GM12873 (cell line): ENCODE results near the gene ZFYVE28.

ENCODE experiments used
- TF ChIP-seq, protein P1 (sequence below): IDR thresholded peaks from 2 replicates; pipeline ENCODE4 v1.5.1; 2012; ENCODE audit warnings: low read depth, mild to moderate bottlenecking, moderate library complexity, low read length, control low read depth; ENCODE audit not compliant: insufficient read depth; ENCODE audit errors: missing control alignments

Gene ZFYVE28

DNA sequence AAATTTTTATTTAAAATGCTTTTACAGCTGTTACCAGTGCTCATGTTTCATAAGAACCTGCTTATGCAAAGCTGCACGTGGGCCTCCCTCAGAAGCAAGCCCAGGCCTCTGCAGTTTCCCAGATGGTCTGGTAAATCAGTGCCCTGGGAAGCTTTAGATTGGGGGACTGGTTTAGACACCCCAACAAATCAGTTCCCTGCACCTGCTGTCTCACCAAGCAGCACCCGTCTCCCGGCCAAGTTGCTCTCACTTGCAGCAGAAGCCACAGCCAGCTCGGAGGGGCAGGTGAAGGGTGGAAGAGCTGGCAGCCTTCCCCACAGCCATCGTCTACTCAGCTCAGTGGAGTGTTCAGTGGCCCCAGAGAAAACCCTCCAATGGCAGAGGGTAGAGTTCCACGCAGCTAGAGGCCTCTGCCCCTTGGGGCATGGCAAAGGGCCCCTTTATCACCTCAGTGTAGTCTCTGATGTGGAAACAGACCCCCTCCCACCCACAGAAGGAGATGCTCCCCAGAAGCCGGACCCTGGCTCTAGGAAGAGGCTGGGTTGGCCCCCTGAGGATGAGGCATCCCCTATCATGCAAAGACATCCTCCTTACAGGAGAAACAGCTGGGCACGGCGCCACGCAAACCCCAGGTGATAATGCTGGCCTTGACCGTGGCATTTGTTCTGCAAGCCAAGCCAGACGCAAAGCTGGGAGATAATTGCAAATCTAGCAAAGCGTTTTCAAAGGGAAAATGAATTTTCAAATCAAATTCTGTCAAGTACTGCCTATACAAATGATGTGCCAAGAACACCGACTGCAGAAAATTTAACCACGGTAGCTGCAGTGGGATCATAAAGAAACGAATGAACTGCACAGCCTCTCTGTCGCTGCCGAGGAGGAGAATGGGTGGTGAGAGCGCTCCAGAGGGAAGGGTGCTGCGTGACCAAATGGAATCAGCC is 51.9 kb downstream of the ZFYVE28 start:
- TF ChIP-seq, protein P1, sequence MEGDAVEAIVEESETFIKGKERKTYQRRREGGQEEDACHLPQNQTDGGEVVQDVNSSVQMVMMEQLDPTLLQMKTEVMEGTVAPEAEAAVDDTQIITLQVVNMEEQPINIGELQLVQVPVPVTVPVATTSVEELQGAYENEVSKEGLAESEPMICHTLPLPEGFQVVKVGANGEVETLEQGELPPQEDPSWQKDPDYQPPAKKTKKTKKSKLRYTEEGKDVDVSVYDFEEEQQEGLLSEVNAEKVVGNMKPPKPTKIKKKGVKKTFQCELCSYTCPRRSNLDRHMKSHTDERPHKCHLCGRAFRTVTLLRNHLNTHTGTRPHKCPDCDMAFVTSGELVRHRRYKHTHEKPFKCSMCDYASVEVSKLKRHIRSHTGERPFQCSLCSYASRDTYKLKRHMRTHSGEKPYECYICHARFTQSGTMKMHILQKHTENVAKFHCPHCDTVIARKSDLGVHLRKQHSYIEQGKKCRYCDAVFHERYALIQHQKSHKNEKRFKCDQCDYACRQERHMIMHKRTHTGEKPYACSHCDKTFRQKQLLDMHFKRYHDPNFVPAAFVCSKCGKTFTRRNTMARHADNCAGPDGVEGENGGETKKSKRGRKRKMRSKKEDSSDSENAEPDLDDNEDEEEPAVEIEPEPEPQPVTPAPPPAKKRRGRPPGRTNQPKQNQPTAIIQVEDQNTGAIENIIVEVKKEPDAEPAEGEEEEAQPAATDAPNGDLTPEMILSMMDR: no peak

DNA sequence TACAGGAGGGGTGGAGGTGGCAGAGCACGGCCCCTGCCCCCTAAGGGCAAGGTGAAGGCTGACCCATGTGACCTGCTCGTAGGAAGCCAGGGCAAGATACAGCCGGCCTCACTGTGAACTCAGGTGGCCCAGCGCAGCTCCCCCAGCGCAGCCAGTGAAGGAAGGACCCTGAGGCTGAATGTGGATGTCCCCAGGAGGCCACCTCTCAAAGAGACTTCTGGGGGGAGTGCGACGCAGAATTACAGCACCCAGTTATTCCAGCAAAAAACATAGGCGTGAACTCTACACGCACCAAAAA is 52.6 kb downstream of the ZFYVE28 start:
- TF ChIP-seq, protein P1: no peak

DNA sequence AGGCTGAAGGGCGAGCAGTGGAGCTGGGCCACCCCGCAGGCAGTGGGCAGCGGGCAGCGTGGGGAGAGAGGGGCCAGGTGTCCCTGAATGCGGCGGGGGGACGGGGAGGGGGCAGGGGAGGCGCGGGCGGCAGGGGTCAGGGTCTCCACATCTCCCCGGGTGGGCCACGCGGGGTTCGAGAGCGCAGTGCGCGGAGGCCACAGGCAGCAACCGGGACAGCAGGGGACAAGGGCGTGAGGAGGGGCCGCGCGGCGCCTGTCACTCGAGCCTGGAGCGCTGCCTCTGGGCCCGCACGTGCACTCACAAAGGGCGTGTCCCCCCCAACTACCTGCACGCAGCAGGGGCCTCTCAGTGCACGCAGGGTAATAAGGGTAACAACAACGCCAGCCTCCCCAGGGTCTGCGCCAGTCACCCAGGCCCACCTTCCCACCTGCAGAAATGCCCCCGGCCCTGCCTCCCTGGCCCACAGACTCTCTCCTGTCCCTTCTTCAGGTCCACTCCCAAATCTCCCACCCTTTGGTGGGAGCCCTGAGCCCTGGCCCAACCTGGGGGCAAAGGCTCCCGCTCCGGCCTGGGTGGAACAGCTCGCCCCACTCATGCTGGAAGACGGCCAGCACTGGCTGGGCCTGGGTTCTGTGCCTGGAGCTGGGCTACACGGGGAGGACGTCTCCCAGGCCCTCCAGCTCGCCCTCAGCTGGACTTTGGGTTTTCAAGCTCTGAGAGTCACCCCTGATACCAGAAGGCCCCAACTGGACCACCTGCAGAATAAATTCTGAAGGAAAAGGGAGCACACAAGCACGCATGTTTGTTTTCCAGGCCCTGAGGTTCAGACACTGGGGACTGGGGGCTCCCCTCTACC is 53.2 kb downstream of the ZFYVE28 start:
- TF ChIP-seq, protein P1: no peak

DNA sequence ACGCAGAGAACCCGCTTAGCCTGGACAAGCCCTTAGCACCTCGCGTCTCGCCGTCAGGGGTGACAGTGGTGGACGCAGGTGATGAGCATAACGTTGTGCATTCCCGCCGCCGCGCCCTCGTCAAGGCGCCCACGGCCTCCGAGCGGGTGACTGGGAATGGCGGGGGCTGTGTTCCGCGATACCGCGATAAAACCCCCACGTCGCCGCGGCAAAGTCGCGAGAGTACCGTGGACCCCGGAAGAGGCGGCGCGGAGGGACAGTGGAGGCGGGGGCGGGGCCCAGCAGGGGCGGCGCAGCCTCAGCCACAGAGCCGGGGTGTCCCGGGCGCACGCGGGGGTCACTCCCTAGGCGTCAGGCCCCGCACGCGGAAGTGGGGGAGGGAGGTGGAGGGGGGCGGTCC is 53.8 kb downstream of the ZFYVE28 start:
- TF ChIP-seq, protein P1: no peak

DNA sequence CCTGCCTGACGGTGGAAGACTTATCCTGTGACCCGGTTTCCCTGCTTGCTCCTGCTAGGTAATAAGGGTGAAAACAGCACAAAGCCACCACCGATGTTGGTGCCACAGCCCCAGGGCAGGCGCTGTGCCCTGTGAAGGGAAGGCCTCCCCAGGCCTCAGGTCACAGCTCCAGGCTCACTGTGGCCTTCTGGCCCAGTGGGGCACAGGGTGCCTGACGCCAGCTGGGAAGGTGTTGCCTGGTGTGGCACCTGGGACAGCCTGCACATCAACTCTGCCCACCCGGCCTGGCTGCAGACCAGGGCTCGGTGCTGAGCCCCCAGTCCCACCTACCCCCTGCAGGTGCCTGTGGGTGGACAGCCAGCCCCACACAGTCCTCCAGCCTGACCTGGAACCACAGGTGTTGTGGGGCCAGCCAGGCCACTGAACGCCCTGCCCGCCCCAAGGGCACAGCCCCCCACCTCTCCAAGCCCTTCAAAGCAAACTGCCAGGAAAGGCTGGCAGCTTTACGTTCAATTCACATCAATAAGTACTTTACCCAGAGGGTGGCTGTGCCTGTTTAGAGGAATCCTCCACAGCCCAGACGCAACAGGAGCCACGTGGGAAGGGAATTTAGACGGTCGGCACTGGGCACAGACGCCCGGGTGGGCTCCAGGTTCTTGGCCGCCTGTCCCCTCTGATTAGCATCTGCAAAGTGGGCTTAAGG is 54.3 kb downstream of the ZFYVE28 start:
- TF ChIP-seq, protein P1: no peak

DNA sequence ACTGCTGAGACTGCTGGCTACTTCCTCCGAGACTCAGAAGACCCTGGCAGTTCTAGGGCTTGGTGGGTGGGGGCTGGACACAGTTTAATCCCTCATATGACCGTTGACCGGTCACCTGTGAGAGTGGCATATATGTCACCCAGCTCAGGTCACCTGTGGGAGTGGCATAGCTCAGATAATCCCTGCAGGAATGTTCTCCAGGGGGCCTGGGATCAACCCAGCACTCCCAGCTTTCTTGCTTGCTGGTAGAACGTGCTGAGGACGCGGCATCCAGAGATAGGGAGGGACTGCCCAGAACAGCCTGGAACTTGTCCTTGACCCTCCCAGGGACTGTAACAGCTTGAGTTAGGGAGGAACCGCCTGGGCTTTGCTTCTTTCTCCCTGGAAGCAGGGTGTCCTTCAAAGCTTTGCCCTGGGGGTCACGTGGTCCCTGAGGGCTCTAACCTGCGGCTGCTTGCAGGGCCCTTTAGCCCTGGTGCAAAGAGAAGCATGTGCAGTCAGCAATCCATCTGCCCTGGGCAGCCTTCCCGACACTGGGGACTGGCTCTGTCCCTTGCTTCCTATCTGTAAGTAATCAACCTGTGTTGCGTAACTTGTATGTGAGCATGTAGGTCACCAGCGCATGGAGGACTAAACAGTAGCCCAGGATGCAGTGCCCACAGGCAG is 55.3 kb downstream of the ZFYVE28 start:
- TF ChIP-seq, protein P1: no peak
